Trophoblast cell (in vitro differentiated cells and primary cell): Measurements from ENCODE around the gene FAM131B.
A peak's percentile ranks its signal among the peaks of the same experiment; 100 is the strongest.

Experiments
- DNase-seq, 2 donors: peaks; one replicate each; pipeline ENCODE4 v3.0.0-alpha.2; 2016
- H2AFZ ChIP-seq: 2 replicates; pipeline ENCODE4 v1.6.1; 2013; ENCODE audit warnings: low read length, moderate library complexity, mild to moderate bottlenecking; ENCODE audit not compliant: insufficient read depth, poor library complexity
- H2AK5ac ChIP-seq: 2 replicates; pipeline ENCODE4 v1.6.1; 2013; ENCODE audit warnings: mild to moderate bottlenecking, low read length
- H2BK120ac ChIP-seq: 2 replicates; pipeline ENCODE4 v1.6.1; 2013; ENCODE audit warnings: low read length, mild to moderate bottlenecking, moderate library complexity; ENCODE audit not compliant: insufficient read depth, poor library complexity
- H2BK12ac ChIP-seq: 2 replicates; pipeline ENCODE4 v1.6.1; 2013; ENCODE audit warnings: mild to moderate bottlenecking, low read length, moderate library complexity
- H2BK5ac ChIP-seq: 2 replicates; pipeline ENCODE4 v1.6.1; 2013; ENCODE audit warnings: low read length, low read depth, moderate library complexity, mild to moderate bottlenecking; ENCODE audit not compliant: poor library complexity
- H3K14ac ChIP-seq: 2 replicates; pipeline ENCODE4 v1.6.1; 2013; ENCODE audit warnings: mild to moderate bottlenecking, low read length
- H3K18ac ChIP-seq: 2 replicates; pipeline ENCODE4 v1.6.1; 2013; ENCODE audit warnings: mild to moderate bottlenecking, low read length
- H3K23ac ChIP-seq: 2 replicates; pipeline ENCODE4 v1.6.1; 2013; ENCODE audit warnings: low read length
- H3K27ac ChIP-seq: 2 replicates; pipeline ENCODE4 v1.5.1; 2013; ENCODE audit warnings: low read depth, mild to moderate bottlenecking, inconsistent platforms, low read length, moderate library complexity
- H3K27me3 ChIP-seq: 2 replicates; pipeline ENCODE4 v1.6.1; 2013; ENCODE audit warnings: inconsistent platforms, mild to moderate bottlenecking, low read length, moderate library complexity; ENCODE audit not compliant: insufficient read depth
- H3K36me3 ChIP-seq, 2 experiments: 1 replicate in 1 of 2; 2 replicates in 1 of 2; pipeline ENCODE4 v1.6.1; 2013; ENCODE audit warnings: low read length in 2 of 2, mild to moderate bottlenecking in 2 of 2, moderate library complexity in 1 of 2; ENCODE audit not compliant: insufficient read depth in 2 of 2, control insufficient read depth in 1 of 2
- H3K4ac ChIP-seq: 2 replicates; pipeline ENCODE4 v1.6.1; 2013; ENCODE audit warnings: low read depth, mild to moderate bottlenecking, low read length, moderate library complexity
- H3K4me1 ChIP-seq, 2 experiments: 1 replicate in 1 of 2; 2 replicates in 1 of 2; pipeline ENCODE4 v1.6.1; 2013; ENCODE audit warnings: low read length in 2 of 2, mild to moderate bottlenecking in 2 of 2, moderate library complexity in 1 of 2; ENCODE audit not compliant: insufficient read depth in 2 of 2, control insufficient read depth in 1 of 2
- H3K4me2 ChIP-seq: 2 replicates; pipeline ENCODE4 v1.6.1; 2013; ENCODE audit warnings: inconsistent platforms, mild to moderate bottlenecking, low read length, moderate library complexity
- H3K4me3 ChIP-seq: 2 replicates; pipeline ENCODE4 v1.5.1; 2013; ENCODE audit warnings: mild to moderate bottlenecking, low read depth, low read length, inconsistent platforms
- H3K79me1 ChIP-seq: one replicate; pipeline ENCODE4 v1.6.1; 2013; ENCODE audit warnings: low read length
- H3K79me2 ChIP-seq: 2 replicates; pipeline ENCODE4 v1.6.1; 2013; ENCODE audit warnings: low read length, mild to moderate bottlenecking; ENCODE audit not compliant: control insufficient read depth, insufficient read depth, poor library complexity
- H3K9ac ChIP-seq: 2 replicates; pipeline ENCODE4 v1.6.1; 2013; ENCODE audit warnings: mild to moderate bottlenecking, low read length
- H3K9me3 ChIP-seq: 2 replicates; pipeline ENCODE4 v1.6.1; 2013; ENCODE audit warnings: low read depth, mild to moderate bottlenecking, control low read depth, inconsistent platforms, low read length; ENCODE audit not compliant: insufficient read depth
- H4K12ac ChIP-seq: 2 replicates; pipeline ENCODE4 v1.6.1; 2013; ENCODE audit warnings: low read depth, mild to moderate bottlenecking, low read length, moderate library complexity
- H4K8ac ChIP-seq: 2 replicates; pipeline ENCODE4 v1.6.1; 2013; ENCODE audit warnings: low read depth, mild to moderate bottlenecking, low read length, moderate library complexity
- H4K91ac ChIP-seq: one replicate; pipeline ENCODE4 v1.6.1; 2013; ENCODE audit warnings: low read depth, mild to moderate bottlenecking, low read length, moderate library complexity
- WGBS: extraction: QIAGEN DNeasy Blood & Tissue Kit; methylation state at CpG from one replicate; pipeline ENCODE4 v1.1.7; 2013; ENCODE audit warnings: missing lambda C conversion rate; ENCODE audit not compliant: insufficient read length, insufficient coverage; ENCODE audit errors: extremely low coverage; 5-methylcytosine and 5-hydroxymethylcytosine counted together

The FAM131B gene

DNA sequence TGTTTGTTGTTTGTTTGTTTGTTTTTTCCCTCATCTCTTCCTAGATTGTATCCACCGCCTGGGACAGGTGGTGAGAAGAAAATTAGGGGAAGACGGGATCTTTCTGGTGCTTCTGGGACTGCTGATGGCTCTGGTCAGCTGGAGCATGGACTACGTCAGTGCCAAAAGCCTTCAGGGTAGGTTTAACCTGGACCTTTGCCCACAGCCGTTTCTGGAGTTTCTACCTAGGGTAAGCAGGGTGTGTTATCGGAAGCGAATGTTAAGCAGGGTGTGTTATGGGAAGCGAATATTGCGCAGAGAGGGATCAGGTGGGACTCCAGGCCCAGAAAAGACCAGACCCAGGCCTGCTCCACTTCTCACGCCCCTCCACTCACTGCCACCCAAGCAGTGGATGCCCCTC is 41.9 kb downstream of the FAM131B start:
- H3K9ac ChIP-seq, result no peak overlapping the region
- H4K12ac ChIP-seq, result no peak overlapping the region
- H3K4me1 ChIP-seq, result peaks cover 4 to 7% of the 10 kb centered on the region in 2 experiments
- H2BK120ac ChIP-seq, result no peak overlapping the region
- no peak overlapping the region for H3K23ac ChIP-seq
- no peak overlapping the region for H4K91ac ChIP-seq
- no CpG with 5 or more reads among the region's 9 CpGs for WGBS
- H4K8ac ChIP-seq, result no peak overlapping the region
- H3K27me3 ChIP-seq, result no peaks in the 10 kb centered on the region
- no peak overlapping the region for H3K4me3 ChIP-seq
- no peak overlapping the region for H2BK5ac ChIP-seq
- no peak overlapping the region for H2AFZ ChIP-seq
- no peak overlapping the region for H3K4me2 ChIP-seq
- no peak overlapping the region for H3K14ac ChIP-seq
- no peak overlapping the region for H2AK5ac ChIP-seq
- H3K27ac ChIP-seq, result no peak overlapping the region
- H2BK12ac ChIP-seq, result no peak overlapping the region
- no peaks in the 10 kb centered on the region for H3K79me2 ChIP-seq
- no peaks in the 10 kb centered on the region for H3K79me1 ChIP-seq
- no peak overlapping the region for H3K18ac ChIP-seq
- no peak overlapping the region for H3K4ac ChIP-seq
- peaks cover 1% of the 10 kb centered on the region for H3K9me3 ChIP-seq
- no peaks in the 10 kb centered on the region for H3K36me3 ChIP-seq
- DNase-seq, result no peak

DNA sequence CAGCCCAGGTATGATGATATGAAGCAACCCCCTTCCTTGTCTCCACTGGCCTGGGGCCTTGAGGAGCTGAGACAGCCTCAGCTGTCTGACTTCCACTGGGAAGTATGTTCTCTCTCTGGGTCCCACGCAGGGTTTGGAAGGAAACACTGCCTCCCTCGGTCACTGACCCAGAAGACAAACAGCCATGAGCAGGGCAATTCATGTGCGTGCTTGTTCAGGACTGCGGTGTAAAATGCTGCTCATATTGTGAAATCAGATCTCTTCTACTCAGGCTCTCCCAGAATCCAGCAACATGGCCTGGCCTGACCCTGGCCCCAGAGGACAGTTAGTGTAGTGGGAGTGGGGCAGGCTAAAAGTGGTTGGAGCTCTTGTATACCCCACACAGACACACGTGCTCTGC is 43.9 kb downstream of the FAM131B start:
- Histone ChIP-seq H2AFZ (no peak overlapping the region), H3K14ac (no peak overlapping the region), H2AK5ac (no peak overlapping the region), H3K23ac (no peak overlapping the region), H4K91ac (no peak overlapping the region), H3K27me3 (no peaks in the 10 kb centered on the region), H3K79me2 (no peaks in the 10 kb centered on the region), H3K4me1 (peaks cover 4 to 7% of the 10 kb centered on the region in 2 experiments), H3K27ac (no peak overlapping the region), H2BK12ac (no peak overlapping the region), H3K4me3 (no peak overlapping the region), H4K12ac (no peak overlapping the region), H3K79me1 (no peaks in the 10 kb centered on the region), H3K36me3 (no peaks in the 10 kb centered on the region), H3K9ac (no peak overlapping the region), H2BK120ac (no peak overlapping the region), H4K8ac (no peak overlapping the region), H3K9me3 (peaks cover 1% of the 10 kb centered on the region), H3K4ac (no peak overlapping the region), H2BK5ac (no peak overlapping the region), H3K4me2 (no peak overlapping the region), H3K18ac (no peak overlapping the region)
- DNase-seq, result peak; percentile 7 to 21
- WGBS, result no CpG with 5 or more reads among the region's 5 CpGs

DNA sequence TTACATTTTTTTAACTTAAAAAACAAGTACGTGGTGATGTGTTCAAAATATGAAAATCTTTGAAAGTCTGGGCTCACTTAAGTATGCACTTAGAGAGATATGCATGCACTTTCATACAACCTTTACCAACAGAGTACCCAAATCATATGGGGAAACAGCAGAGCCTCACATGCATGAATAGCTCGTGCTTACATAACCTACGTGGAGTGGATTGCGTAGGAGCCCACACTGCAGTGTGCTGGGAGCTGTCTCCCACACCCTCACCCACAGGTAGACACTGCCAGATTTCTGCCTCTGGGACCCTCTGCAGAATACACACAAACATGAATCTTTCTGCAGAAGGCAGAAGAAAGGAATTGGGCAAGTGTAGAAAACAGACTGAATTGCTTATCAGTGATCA is 46.0 kb downstream of the FAM131B start:
- Histone ChIP-seq H3K9ac (no peak overlapping the region), H2AFZ (no peak overlapping the region), H3K18ac (no peak overlapping the region), H3K79me2 (no peaks in the 10 kb centered on the region), H3K23ac (no peak overlapping the region), H3K4ac (no peak overlapping the region), H3K36me3 (no peaks in the 10 kb centered on the region), H2BK5ac (no peak overlapping the region), H3K27me3 (no peaks in the 10 kb centered on the region), H3K4me1 (peaks cover 4 to 7% of the 10 kb centered on the region in 2 experiments), H4K12ac (no peak overlapping the region), H4K91ac (no peak overlapping the region), H3K4me3 (no peak overlapping the region), H3K4me2 (no peak overlapping the region), H2BK12ac (no peak overlapping the region), H4K8ac (no peak overlapping the region), H3K9me3 (peaks cover 1% of the 10 kb centered on the region), H3K79me1 (no peaks in the 10 kb centered on the region), H2AK5ac (no peak overlapping the region), H3K14ac (no peak overlapping the region), H2BK120ac (no peak overlapping the region), H3K27ac (no peak overlapping the region)
- WGBS, result no CpG with 5 or more reads among the region's 4 CpGs
- no peak for DNase-seq

DNA sequence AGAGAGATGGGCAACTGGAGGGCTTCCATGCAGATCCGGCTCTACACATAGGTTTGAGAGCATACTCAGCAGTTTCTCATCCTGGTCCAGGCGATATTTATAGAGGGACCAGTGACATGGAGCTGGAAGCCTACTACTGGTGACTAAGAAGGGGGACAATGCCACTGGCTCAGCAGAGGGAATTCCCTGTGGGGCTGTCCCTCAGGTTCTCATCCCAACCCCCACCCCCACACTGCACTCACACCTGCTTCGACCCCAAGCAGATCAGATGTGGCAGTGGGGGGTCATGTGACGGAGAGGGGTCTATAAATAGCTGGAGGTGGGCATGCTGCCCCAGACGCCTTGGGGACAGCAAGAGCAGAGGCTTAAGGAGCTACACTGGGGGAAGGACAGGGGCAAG is 46.7 kb downstream of the FAM131B start, which contains the start of gene CLCN1:
TSS of gene CLCN1 (plus strand) at position 336 of the 400 bp plus-strand sequence. CDS start 102 bp downstream, outside the sequence.
- H3K9me3 ChIP-seq, result peaks cover 1% of the 10 kb centered on the region
- no peak within 1 kb of the TSS for H3K9ac ChIP-seq
- no peak within 1 kb of the TSS for H3K18ac ChIP-seq
- H3K4me1 ChIP-seq, result peaks cover 3 to 7% of the 10 kb centered on the region in 2 experiments
- no peak within 1 kb of the TSS for H4K8ac ChIP-seq
- H3K14ac ChIP-seq, result no peak within 1 kb of the TSS
- H2BK12ac ChIP-seq, result no peak within 1 kb of the TSS
- H3K27ac ChIP-seq, result no peak within 1 kb of the TSS
- DNase-seq, result no peak
- no peak within 1 kb of the TSS for H3K4me3 ChIP-seq
- no peak within 1 kb of the TSS for H2AK5ac ChIP-seq
- H2AFZ ChIP-seq, result no peak within 1 kb of the TSS
- H3K27me3 ChIP-seq, result no peaks in the 10 kb centered on the region
- no peak within 1 kb of the TSS for H3K4me2 ChIP-seq
- no peak within 1 kb of the TSS for H3K23ac ChIP-seq
- H2BK120ac ChIP-seq, result no peak within 1 kb of the TSS
- no peak within 1 kb of the TSS for H2BK5ac ChIP-seq
- WGBS, result no CpG with 5 or more reads among the region's 5 CpGs
- no peak within 1 kb of the TSS for H4K91ac ChIP-seq
- H3K79me1 ChIP-seq, result no peaks in the 10 kb centered on the region
- no peaks in the 10 kb centered on the region for H3K79me2 ChIP-seq
- H3K4ac ChIP-seq, result no peak within 1 kb of the TSS
- no peak within 1 kb of the TSS for H4K12ac ChIP-seq
- H3K36me3 ChIP-seq, result no peaks in the 10 kb centered on the region
